GM18507 (cell line): ENCODE data around the gene CDK2.
A peak's percentile ranks its signal among the peaks of the same experiment; 100 is the strongest.

Source experiments
- DNase-seq: peaks from one replicate; pipeline ENCODE4 v3.0.0; 2011; ENCODE audit warnings: low read depth; ENCODE audit not compliant: insufficient read length; ENCODE audit errors: extremely low spot score
- FAIRE-seq: peaks from 2 replicates; lab custom pipeline; 2011; peaks lifted over from hg19 to GRCh38; lab: Jason Lieb, UNC

CDK2 gene

DNA sequence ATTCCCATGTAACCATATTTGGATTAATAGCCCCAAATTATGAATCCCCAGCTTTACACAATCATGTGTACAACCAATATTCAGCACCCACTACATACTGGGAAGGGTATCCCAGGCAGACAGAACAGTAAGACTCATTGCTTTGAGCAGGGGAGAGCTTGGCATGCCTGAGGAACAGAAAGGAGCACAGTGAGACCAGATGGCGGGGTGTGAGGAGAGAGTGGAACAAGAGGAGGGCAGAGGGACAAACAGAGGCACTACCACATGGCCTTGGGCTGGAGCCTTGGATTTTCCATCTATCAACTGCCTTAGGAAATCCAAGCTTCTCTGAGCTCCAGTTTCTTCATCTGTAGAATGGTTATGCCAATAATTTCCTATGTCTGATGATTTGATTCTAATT, 31.9 kb upstream of the CDK2 start:
- FAIRE-seq (no peak), DNase-seq (no peak)

- FAIRE-seq (no peak), DNase-seq (no peak)
These were observed 30.9 kb upstream of the CDK2 start for GRCh38 chr12:55935738-55936151.

DNA sequence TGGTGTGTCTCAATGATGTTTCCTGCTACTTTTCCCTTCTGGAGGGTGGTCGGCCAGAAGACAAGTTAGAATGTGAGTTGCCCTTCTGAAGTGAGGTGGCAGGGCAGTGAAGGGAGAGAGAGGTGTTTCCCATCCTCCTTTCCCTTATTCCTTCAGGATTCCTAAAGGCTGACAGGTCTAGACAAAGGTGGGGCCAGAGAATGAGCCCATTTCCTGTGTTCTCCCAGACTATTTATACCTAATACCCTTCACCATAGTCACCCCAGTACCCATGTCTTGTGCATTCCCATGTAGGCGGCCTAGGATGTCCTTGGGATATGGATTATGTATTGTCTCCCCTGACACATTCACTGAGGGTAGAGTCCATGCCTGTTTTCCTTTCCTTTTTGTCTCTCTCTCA, 28.6 kb upstream of the CDK2 start:
- DNase-seq (no peak), FAIRE-seq (no peak)

- FAIRE-seq, result no peak
- DNase-seq, result no peak
These were observed 27.7 kb upstream of the CDK2 start for GRCh38 chr12:55938826-55939501.

DNA sequence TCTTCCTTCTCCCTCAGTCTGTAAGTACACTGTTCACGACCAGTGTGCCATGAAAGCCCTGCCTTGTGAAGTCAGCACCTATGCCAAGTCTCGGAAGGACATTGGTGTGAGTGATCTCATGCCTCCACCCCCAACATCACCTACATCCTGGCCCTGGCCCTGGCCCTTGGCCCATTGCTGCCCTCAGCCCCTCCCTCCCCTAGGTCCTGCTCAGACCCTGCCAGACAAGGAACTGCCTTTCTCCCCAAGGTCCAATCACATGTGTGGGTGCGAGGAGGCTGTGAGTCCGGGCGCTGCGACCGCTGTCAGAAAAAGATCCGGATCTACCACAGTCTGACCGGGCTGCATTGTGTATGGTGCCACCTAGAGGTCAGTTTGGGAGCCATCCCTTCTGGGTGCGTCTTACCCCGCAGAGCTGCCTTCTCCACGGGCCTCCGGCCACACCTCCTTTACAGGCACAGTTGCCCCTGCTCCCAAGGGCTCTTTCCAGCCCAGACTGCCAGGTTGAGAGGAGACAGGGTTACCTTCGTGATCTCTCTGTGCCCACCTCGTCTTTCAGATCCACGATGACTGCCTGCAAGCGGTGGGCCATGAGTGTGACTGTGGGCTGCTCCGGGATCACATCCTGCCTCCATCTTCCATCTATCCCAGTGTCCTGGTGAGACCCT, 26.4 kb upstream of the CDK2 start:
- peak; percentile 60 for DNase-seq
- peak; percentile 91 for FAIRE-seq

GRCh38 chr12:55942055-55942454, 24.6 kb upstream of the CDK2 start:
- FAIRE-seq (no peak), DNase-seq (no peak)

GRCh38 chr12:55942577-55943136, 24.0 kb upstream of the CDK2 start:
- FAIRE-seq (no peak), DNase-seq (no peak)

DNA sequence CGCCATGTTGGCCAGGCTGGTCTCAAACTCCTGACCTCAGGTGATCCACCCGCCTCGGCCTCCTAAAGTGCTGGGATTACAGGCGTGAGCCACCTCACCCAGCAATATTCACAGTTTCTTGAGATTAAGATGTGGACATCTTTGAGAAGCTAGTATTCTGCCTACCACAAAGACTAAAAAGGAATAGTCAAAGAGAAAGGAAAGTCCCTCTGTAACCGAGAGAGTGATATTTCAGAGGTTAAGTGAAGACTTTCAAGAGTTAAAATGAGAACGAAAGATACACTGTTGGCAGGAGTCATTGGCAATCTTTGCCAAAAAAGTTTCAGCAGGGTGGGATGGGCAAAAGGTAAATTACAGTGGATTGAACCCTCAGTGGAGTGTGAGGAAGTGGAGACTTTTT, 20.1 kb upstream of the CDK2 start:
- no peak for DNase-seq
- FAIRE-seq, result peak; percentile 29

GRCh38 chr12:55955344-55955743, 11.3 kb upstream of the CDK2 start:
- FAIRE-seq (no peak), DNase-seq (no peak)

DNA sequence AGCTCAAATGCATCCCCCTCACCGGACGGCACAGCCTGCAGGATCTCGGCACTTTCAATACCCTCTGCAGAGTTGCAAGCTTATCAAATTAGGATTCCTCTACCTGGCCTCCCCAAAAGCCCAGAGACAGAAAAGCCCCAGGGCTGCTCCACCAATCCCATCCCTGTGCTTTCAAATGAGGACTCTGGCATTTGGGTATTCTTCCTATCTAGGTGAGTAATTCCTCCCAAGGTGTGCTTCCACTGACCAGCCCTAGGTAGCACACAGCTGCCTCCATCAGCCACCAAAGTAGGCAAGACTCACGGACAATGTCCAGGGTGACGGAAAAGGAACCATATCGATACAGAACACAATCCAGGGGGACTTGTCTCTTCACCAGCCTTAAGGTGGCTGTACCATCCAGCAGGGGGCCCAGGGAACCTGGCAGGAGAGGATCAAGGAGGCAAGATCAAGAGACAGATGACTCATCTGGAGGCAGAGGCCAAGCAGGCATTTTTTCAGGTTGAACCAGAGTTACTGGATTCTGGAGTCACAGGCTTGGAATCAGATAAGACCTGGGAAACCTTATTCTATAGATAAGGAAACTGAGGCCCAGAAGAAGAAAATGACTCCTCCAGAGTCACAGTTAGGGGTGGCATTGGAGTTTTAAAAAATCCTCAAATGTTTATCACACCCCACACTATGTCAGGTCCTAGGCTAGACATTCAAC, 10.7 kb upstream of the CDK2 start:
- DNase-seq (no peak), FAIRE-seq (no peak)

GRCh38 chr12:55957106-55957859, 9.3 kb upstream of the CDK2 start:
- no peak for FAIRE-seq

DNA sequence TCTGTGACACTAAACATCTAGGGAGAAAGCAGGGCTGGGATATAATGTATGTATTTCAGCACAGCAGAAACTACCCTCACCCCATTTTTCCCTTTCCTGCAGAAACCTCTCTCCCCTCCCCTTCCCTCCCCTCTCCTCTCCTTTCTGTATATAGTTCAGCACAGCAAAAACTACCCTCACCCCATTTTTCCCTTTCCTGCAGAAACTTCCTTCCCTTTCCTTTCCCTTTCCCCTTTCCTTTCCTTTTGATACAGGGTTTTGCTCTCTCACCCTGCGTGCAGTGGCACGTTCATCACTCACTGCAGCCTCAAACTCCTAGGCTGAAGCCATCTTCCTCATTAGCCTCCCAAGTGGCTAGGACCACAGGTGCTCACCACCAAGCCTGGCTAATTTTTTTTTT, 2.9 kb upstream of the CDK2 start:
- DNase-seq (no peak), FAIRE-seq (no peak)

More at GRCh38 chr12:55957106-55957859, 9.3 kb upstream of the CDK2 start:
- DNase-seq, result no peak

DNA sequence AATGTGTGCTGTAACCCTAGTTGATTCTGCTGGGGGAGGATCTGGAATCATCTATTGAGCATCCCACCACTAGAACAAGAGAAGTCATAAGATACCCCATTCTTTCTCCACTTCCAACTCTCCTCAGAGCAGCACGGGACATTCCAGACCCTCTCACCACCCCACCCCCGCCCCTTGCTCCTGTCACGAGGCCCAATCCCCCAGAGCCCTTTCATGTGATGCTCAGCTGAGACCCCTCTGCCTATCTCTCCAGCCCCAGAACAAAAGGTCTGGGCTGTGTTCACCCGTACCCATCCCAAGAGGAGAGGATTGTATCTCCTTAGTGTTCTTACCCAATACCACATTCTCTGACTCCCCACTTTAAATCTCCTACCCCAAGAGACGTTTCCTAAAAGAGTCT, 1.4 kb upstream of the CDK2 start:
- DNase-seq (no peak), FAIRE-seq (no peak)

DNA sequence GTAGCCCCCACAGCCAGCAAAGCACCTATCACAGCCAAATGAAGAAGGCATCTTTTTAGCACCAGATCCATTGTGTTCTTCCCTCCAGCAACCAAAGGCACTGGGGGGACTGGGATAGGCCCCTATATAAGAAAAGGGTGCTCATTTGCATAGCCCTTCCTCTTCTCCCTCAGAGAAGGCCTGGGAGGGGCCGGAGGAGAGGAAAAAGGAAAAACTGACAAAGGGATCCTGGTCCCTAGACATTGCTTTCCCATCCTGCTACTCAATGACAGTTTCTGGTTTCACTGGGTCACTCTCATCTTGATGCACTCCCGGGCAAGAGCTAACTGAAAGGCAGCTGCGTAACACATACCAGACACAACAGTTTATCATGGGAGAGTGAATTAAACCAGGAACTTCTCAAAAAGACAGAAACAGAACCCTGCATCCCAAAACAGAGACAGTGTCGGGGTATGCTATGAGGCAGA, 656 bp upstream of the CDK2 start, which contains the start of gene PMEL:
PMEL (minus strand) TSS at position 102 of the 467 bp plus-strand sequence; CDS start at position 71, 31 bp downstream.
- FAIRE-seq (no peak), DNase-seq (no peak)

GRCh38 chr12:55969356-55969755, 2.7 kb downstream of the CDK2 start:
- no peak for FAIRE-seq
- DNase-seq, result no peak

DNA sequence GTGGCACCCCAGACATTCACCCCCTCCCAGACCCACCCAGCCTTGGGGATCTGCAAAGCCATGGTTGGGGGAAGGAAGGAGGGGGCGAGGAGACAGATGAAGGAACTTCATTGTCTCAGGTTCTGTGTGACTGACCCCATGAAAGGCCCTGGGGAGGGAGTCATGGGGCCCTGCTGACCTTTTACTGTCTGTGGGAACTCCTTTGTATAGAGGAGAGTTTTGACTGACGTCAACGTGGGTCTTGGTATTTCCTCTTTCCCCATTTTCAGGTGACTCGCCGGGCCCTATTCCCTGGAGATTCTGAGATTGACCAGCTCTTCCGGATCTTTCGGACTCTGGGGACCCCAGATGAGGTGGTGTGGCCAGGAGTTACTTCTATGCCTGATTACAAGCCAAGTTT, 4.1 kb downstream of the CDK2 start:
- FAIRE-seq (no peak), DNase-seq (no peak)

DNA sequence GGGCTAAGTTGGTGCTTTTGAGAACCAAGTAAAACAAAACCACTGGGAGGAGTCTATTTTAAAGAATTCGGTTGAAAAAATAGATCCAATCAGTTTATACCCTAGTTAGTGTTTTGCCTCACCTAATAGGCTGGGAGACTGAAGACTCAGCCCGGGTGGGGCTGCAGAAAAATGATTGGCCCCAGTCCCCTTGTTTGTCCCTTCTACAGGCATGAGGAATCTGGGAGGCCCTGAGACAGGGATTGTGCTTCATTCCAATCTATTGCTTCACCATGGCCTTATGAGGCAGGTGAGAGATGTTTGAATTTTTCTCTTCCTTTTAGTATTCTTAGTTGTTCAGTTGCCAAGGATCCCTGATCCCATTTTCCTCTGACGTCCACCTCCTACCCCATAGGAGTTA, 5.4 kb downstream of the CDK2 start:
- DNase-seq, result no peak
- FAIRE-seq, result no peak

DNA sequence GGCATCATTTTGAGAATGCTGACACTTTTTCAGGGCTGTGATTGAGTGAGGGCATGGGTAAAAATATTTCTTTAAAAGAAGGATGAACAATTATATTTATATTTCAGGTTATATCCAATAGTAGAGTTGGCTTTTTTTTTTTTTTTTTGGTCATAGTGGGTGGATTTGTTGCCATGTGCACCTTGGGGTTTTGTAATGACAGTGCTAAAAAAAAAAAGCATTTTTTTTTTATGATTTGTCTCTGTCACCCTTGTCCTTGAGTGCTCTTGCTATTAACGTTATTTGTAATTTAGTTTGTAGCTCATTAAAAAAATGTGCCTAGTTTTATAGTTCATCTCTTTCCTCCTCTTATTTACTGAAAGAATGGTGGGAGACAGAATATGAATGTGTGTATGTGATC, 5.8 kb downstream of the CDK2 start:
- no peak for FAIRE-seq

GRCh38 chr12:55972911-55973598, 6.4 kb downstream of the CDK2 start:
- DNase-seq (no peak), FAIRE-seq (peak; percentile 45)

More for the DNA sequence above, 5.8 kb downstream of the CDK2 start:
- DNase-seq, result no peak
